Kidney epithelial cell (primary cell): ENCODE measurements around the gene TCL1A. TPM values are rescaled to one million over a fixed set of nuclear protein-coding genes. Genes with fewer than 3 reads are reported as not detected.
"Not testable (repeated sequence)": the region's sequence is repeated elsewhere in the genome, so short reads cannot be mapped to it uniquely, and the experiment has no call there.

ENCODE experiments used
- DNase-seq: peaks from one replicate; pipeline ENCODE4 v3.0.0-alpha.2; 2010; ENCODE audit warnings: low read depth
- H3K27me3 ChIP-seq: 2 replicates; pipeline ENCODE4 v1.6.0; 2011; ENCODE audit warnings: low read length; ENCODE audit not compliant: control insufficient read depth, insufficient read depth
- H3K36me3 ChIP-seq: 2 replicates; pipeline ENCODE4 v1.5.1; 2011; ENCODE audit warnings: low read length; ENCODE audit not compliant: control insufficient read depth, insufficient read depth
- H3K4me3 ChIP-seq: 2 replicates; pipeline ENCODE4 v1.5.1; 2011; ENCODE audit warnings: low read depth, mild to moderate bottlenecking, control low read depth, low read length
- total RNA-seq: library from RNA; depleted of rRNA; stranded (reverse); fragments of >200 nt; gene quantifications from 2 replicates; pipeline ENCODE4 v1.2.3, GENCODE V29; 2015
- TF ChIP-seq, protein P1 (sequence below): IDR thresholded peaks from 2 replicates; pipeline ENCODE4 v1.5.1; 2011; ENCODE audit warnings: mild to moderate bottlenecking, moderate library complexity, low read length, control low read depth, inconsistent platforms; ENCODE audit not compliant: insufficient read depth, poor library complexity, severe bottlenecking

Gene TCL1A
- total RNA-seq, 1 donor from 2014 or later, result not detected

DNA sequence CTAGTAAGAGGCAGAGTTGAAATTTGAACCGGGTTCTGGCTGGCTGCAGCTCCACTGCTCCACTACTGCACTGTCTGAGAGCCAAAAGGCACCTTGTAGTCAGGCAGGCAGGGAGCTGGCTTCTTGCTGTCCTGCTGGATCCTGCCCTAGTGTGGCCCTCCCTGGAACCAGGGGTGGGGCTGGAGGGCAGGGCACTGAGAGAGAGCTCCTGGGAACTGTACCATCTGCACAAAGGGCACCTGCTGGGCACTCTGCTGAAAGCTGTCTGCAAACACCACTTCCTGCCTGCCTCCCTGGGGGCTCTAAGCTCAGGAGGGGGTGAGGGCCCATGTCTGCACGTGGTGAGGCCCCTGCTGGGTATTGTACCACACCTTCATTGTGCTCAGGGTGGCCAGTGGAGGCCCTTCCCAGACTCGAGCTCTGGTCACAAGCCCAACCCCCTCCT, 46.7 kb downstream of the TCL1A start:
- Histone ChIP-seq H3K36me3 (no peaks in the 10 kb centered on the region), H3K4me3 (no peak overlapping the region), H3K27me3 (no peaks in the 10 kb centered on the region)
- no peak for DNase-seq
- TF ChIP-seq, protein P1, sequence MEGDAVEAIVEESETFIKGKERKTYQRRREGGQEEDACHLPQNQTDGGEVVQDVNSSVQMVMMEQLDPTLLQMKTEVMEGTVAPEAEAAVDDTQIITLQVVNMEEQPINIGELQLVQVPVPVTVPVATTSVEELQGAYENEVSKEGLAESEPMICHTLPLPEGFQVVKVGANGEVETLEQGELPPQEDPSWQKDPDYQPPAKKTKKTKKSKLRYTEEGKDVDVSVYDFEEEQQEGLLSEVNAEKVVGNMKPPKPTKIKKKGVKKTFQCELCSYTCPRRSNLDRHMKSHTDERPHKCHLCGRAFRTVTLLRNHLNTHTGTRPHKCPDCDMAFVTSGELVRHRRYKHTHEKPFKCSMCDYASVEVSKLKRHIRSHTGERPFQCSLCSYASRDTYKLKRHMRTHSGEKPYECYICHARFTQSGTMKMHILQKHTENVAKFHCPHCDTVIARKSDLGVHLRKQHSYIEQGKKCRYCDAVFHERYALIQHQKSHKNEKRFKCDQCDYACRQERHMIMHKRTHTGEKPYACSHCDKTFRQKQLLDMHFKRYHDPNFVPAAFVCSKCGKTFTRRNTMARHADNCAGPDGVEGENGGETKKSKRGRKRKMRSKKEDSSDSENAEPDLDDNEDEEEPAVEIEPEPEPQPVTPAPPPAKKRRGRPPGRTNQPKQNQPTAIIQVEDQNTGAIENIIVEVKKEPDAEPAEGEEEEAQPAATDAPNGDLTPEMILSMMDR, result no peak

DNA sequence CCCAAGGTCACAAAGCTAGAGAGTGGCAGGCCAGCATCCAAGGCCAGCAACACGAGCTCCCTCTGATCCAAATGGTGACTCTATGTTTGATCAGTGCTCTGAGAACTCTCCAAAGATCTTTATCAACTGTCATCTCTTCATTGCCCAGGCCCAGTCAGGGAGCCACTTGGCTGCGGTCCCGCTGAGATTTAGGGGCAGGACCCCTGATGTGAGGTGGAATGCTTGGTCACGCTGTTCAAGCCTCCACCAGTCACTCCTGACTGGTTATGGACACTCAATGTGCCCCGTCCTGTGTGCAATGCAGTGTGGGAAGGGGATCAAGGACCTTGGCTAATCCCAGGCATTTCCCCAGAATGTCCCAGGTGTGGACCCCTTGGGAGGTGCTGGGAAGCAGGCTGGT, 47.5 kb downstream of the TCL1A start:
- H3K36me3 ChIP-seq, result no peaks in the 10 kb centered on the region
- TF ChIP-seq, protein P1, result no peak
- no peak overlapping the region for H3K4me3 ChIP-seq
- no peaks in the 10 kb centered on the region for H3K27me3 ChIP-seq
- no peak for DNase-seq

DNA sequence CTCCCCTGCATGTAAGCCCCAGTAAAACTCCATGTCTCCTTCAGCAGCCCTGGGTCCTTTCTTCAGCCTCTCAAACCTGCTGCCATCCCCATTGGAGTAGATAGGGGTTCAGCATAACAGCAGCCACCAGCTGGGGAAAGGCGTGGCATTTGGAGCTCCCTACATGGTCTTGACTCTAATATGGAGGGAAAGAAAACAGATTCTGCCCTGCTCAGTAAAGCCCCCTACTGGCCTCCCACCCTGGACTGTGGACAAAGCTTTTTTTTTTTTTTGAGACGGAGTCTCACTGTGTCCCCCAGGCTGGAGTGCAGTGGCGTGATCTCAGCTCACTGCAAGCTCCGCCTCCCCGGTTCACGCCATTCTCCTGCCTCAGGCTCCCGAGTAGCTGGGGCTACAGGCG, 48.4 kb downstream of the TCL1A start:
- H3K36me3 ChIP-seq, H3K4me3 ChIP-seq, DNase-seq, H3K27me3 ChIP-seq: not testable (repeated sequence)

DNA sequence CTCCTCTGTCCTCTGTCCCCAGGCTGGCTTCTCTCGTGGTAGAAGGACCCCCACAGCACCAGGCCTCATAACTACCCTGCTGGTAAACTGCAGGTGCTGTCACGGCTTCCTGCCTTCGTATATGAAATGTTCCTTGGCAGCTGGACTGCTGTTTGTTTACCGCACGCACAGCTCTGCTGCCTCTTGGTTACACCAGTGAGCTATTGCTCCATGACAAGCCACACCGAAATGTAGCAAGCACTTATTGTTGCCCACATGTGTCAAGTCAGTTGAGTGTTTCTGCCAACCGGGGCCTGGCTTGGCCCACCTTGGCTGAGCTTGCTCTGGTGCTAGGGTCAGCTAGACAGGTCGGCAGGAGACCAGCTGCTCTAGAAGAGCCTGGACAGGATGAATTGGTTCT, 49.4 kb downstream of the TCL1A start:
- H3K27me3 ChIP-seq, result no peaks in the 10 kb centered on the region
- TF ChIP-seq, protein P1, result no peak
- H3K36me3 ChIP-seq, result no peaks in the 10 kb centered on the region
- no peak overlapping the region for H3K4me3 ChIP-seq
- no peak for DNase-seq

DNA sequence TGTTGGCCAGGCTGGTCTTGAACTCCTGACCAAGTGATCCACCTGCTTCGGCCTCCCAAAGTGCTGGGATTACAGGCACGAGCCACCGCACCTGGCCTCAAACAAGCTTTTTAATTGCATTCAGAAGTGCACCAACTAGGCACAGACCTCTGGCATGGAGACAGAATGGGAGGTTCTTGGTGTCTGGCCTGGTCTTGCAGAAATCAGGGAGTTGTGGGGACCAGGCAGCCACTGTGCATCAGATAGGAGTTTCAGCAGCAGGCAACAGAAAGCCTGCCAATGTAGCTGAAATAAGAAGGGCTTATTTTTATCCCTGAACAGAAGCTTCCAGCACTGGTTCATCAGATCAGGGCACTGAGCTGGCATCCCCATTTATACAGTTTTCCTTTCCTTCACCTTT, 49.9 kb downstream of the TCL1A start:
- no peak overlapping the region for H3K4me3 ChIP-seq
- no peaks in the 10 kb centered on the region for H3K27me3 ChIP-seq
- no peak for DNase-seq
- no peaks in the 10 kb centered on the region for H3K36me3 ChIP-seq
- TF ChIP-seq, protein P1, result no peak

DNA sequence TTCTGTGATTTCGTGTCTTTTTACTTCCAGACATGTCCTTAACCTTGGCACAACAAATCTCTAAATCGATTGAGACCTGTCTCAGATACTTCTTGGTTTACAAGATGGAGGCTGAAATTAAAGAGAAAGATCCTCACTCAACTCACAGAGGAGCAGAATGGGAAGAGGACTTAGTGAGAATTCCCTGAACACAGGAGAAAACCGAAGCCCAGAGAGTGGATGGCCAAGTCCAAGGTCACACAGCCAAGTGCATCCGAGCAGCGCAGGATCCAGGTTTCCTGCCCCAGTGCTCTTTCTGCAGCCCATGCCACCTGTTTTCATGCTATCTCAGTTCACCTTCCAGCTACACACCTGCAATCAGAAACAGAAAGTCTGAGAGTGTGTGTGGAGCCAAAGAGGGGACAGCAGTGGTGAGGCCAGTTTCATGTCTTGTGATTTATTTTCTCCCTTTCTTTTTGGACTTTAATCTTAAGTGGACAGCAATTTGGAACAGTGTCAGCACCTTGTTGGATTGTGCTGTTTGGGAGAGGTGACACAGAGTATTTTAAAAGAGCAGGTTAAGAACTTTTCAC, 50.6 kb downstream of the TCL1A start:
- no peaks in the 10 kb centered on the region for H3K36me3 ChIP-seq
- TF ChIP-seq, protein P1, result no peak
- no peak for DNase-seq
- no peak overlapping the region for H3K4me3 ChIP-seq
- no peaks in the 10 kb centered on the region for H3K27me3 ChIP-seq
